Osteocyte (in vitro differentiated cells): Measurements from ENCODE around the gene NUTM2E. TPM values are rescaled to one million over a fixed set of nuclear protein-coding genes. Genes with fewer than 3 reads are reported as not detected.
A peak's percentile ranks its signal among the peaks of the same experiment; 100 is the strongest.
"Not testable (repeated sequence)": the region's sequence is repeated elsewhere in the genome, so short reads cannot be mapped to it uniquely, and the experiment has no call there.

ENCODE experiments used
- DNase-seq: peaks from one replicate; pipeline ENCODE4 v3.0.0; 2021; ENCODE audit warnings: mixed read lengths; ENCODE audit not compliant: unreplicated experiment; ENCODE audit errors: extremely low spot score
- H3K27ac Mint-ChIP-seq: one replicate; pipeline ENCODE4 v1.8.0; 2021; ENCODE audit warnings: mild to moderate bottlenecking, mixed read lengths; ENCODE audit not compliant: unreplicated experiment
- H3K27me3 Mint-ChIP-seq: one replicate; pipeline ENCODE4 v1.8.0; 2021; ENCODE audit warnings: mixed read lengths; ENCODE audit not compliant: unreplicated experiment
- H3K36me3 Mint-ChIP-seq: one replicate; pipeline ENCODE4 v1.8.0; 2021; ENCODE audit warnings: mixed read lengths; ENCODE audit not compliant: unreplicated experiment
- H3K4me1 Mint-ChIP-seq: one replicate; pipeline ENCODE4 v1.8.0; 2021; ENCODE audit warnings: mixed read lengths; ENCODE audit not compliant: unreplicated experiment
- H3K4me3 Mint-ChIP-seq: one replicate; pipeline ENCODE4 v1.8.0; 2021; ENCODE audit warnings: mild to moderate bottlenecking, moderate library complexity, mixed read lengths; ENCODE audit not compliant: unreplicated experiment
- H3K9me3 Mint-ChIP-seq: one replicate; pipeline ENCODE4 v1.8.0; 2021; ENCODE audit warnings: mixed read lengths; ENCODE audit not compliant: unreplicated experiment
- CTCF ChIP-seq: fragments of 200-600 bp; sonication (generic); IDR thresholded peaks from 2 replicates; pipeline ENCODE4 v1.5.0; 2021; ENCODE audit warnings: antibody characterized with exemption, mild to moderate bottlenecking, moderate library complexity
- total RNA-seq: library from RNA; stranded (reverse); gene quantifications from 2 replicates; pipeline ENCODE4 v1.2.1, GENCODE V29; 2021

NUTM2E gene
- total RNA-seq, 1 donor from 2014 or later = 0.89 TPM

GRCh38 chr10:79816290-79816689, 10.2 kb upstream of the NUTM2E start:
- H3K4me1 Mint-ChIP-seq, H3K4me3 Mint-ChIP-seq, H3K27ac Mint-ChIP-seq, H3K9me3 Mint-ChIP-seq, H3K27me3 Mint-ChIP-seq, DNase-seq, H3K36me3 Mint-ChIP-seq: not testable (repeated sequence)

- not testable (repeated sequence) for H3K36me3 Mint-ChIP-seq, DNase-seq, H3K27ac Mint-ChIP-seq, H3K4me3 Mint-ChIP-seq, H3K9me3 Mint-ChIP-seq, H3K27me3 Mint-ChIP-seq
- H3K4me1 Mint-ChIP-seq = peaks cover 18% of the 10 kb centered on the region
Observed at GRCh38 chr10:79823387-79823786, 3.2 kb upstream of the NUTM2E start.

- H3K9me3 Mint-ChIP-seq, DNase-seq, H3K27me3 Mint-ChIP-seq, H3K36me3 Mint-ChIP-seq: not testable (repeated sequence)
- Mint-ChIP-seq H3K4me1 (peaks cover 27% of the 10 kb centered on the region), H3K4me3 (peak overlapping the region; percentile 91), H3K27ac (peak overlapping the region; percentile 94)
- peak; percentile 47 for TF ChIP-seq CTCF
Observed at GRCh38 chr10:79825587-79826011, 940 bp upstream of the NUTM2E start.

- H3K36me3 Mint-ChIP-seq, H3K9me3 Mint-ChIP-seq, H3K27me3 Mint-ChIP-seq, DNase-seq: not testable (repeated sequence)
- peak overlapping the region; percentile 77 for H3K4me3 Mint-ChIP-seq
- H3K4me1 Mint-ChIP-seq = peaks cover 27% of the 10 kb centered on the region
- peak overlapping the region; percentile 92 for H3K27ac Mint-ChIP-seq
Observed at GRCh38 chr10:79826131-79826495, 426 bp upstream of the NUTM2E start.

- H3K27ac Mint-ChIP-seq, H3K4me1 Mint-ChIP-seq, H3K9me3 Mint-ChIP-seq: not testable (repeated sequence)
Observed at GRCh38 chr10:79833833-79834232, 7.3 kb downstream of the NUTM2E start.

GRCh38 chr10:79835891-79836290, 9.4 kb downstream of the NUTM2E start:
- not testable (repeated sequence) for H3K4me1 Mint-ChIP-seq, H3K27me3 Mint-ChIP-seq, H3K36me3 Mint-ChIP-seq, H3K9me3 Mint-ChIP-seq, DNase-seq, H3K27ac Mint-ChIP-seq, H3K4me3 Mint-ChIP-seq

More at GRCh38 chr10:79833833-79834232, 7.3 kb downstream of the NUTM2E start:
- H3K4me3 Mint-ChIP-seq, DNase-seq, H3K27me3 Mint-ChIP-seq, H3K36me3 Mint-ChIP-seq: not testable (repeated sequence)

GRCh38 chr10:79836891-79837290, 10.4 kb downstream of the NUTM2E start:
- not testable (repeated sequence) for H3K36me3 Mint-ChIP-seq, H3K9me3 Mint-ChIP-seq, H3K4me3 Mint-ChIP-seq, DNase-seq, H3K27ac Mint-ChIP-seq, H3K27me3 Mint-ChIP-seq, H3K4me1 Mint-ChIP-seq

- not testable (repeated sequence) for H3K27ac Mint-ChIP-seq, H3K4me3 Mint-ChIP-seq, DNase-seq, H3K27me3 Mint-ChIP-seq, H3K36me3 Mint-ChIP-seq, H3K4me1 Mint-ChIP-seq, H3K9me3 Mint-ChIP-seq
Observed at GRCh38 chr10:79838441-79838840, 11.9 kb downstream of the NUTM2E start.

- H3K9me3 Mint-ChIP-seq, H3K27me3 Mint-ChIP-seq, H3K4me1 Mint-ChIP-seq, H3K27ac Mint-ChIP-seq, DNase-seq, H3K36me3 Mint-ChIP-seq, H3K4me3 Mint-ChIP-seq: not testable (repeated sequence)
Observed at GRCh38 chr10:79853191-79853854, 26.8 kb downstream of the NUTM2E start.

- not testable (repeated sequence) for H3K4me3 Mint-ChIP-seq, H3K4me1 Mint-ChIP-seq, H3K9me3 Mint-ChIP-seq, H3K27ac Mint-ChIP-seq, DNase-seq, H3K36me3 Mint-ChIP-seq
- peaks cover 10% of the 10 kb centered on the region for H3K27me3 Mint-ChIP-seq
Observed at GRCh38 chr10:79862269-79862668, 35.7 kb downstream of the NUTM2E start.
